AG09319 (cell line): ENCODE results near the gene CCR5AS.

ENCODE experiments used
- DNase-seq: peaks from one replicate; pipeline ENCODE4 v3.0.0-alpha.2; 2010; ENCODE audit warnings: low read depth; ENCODE audit errors: extremely low read depth
- TF ChIP-seq, protein P1 (sequence below): IDR thresholded peaks from 2 replicates; pipeline ENCODE4 v1.5.1; 2011; ENCODE audit warnings: low read depth, mild to moderate bottlenecking, inconsistent platforms, low read length, moderate library complexity

Gene CCR5AS

DNA sequence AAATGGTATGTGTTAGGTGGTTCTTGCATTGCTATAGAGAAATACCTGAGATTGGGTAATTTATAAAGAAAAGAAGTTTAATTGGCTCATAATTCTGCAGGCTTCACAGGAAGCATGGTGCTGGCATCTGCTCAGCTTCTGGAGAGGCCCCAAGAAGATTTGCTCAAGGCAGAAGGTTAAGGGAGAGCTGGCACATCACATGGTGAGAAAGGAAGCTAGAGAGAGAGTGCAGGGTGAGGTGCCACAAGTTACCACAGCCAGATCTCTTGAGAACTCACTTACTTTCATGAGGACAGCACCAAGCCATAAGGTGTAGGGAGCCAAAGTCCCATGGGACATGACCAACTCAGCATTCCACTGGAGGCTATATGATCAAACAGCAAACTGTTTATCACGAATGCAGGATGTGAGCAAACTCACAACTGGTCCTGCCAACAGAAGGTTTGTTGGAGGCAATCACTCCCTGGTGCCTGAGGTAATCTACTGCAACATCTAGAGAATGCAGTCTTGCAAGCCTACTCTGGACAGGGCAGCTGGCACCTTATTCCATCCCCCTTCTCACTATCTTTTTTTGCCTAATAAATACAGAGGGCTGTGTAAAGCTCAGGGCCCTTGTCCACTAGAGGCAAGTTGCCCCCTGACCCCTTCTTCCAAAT is 81.1 kb downstream of the CCR5AS start:
- no peak for DNase-seq
- TF ChIP-seq, protein P1, sequence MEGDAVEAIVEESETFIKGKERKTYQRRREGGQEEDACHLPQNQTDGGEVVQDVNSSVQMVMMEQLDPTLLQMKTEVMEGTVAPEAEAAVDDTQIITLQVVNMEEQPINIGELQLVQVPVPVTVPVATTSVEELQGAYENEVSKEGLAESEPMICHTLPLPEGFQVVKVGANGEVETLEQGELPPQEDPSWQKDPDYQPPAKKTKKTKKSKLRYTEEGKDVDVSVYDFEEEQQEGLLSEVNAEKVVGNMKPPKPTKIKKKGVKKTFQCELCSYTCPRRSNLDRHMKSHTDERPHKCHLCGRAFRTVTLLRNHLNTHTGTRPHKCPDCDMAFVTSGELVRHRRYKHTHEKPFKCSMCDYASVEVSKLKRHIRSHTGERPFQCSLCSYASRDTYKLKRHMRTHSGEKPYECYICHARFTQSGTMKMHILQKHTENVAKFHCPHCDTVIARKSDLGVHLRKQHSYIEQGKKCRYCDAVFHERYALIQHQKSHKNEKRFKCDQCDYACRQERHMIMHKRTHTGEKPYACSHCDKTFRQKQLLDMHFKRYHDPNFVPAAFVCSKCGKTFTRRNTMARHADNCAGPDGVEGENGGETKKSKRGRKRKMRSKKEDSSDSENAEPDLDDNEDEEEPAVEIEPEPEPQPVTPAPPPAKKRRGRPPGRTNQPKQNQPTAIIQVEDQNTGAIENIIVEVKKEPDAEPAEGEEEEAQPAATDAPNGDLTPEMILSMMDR = no peak

GRCh38 chr3:46324036-46324435 is 82.8 kb downstream of the CCR5AS start:
- TF ChIP-seq, protein P1 = no peak
- DNase-seq = no peak

DNA sequence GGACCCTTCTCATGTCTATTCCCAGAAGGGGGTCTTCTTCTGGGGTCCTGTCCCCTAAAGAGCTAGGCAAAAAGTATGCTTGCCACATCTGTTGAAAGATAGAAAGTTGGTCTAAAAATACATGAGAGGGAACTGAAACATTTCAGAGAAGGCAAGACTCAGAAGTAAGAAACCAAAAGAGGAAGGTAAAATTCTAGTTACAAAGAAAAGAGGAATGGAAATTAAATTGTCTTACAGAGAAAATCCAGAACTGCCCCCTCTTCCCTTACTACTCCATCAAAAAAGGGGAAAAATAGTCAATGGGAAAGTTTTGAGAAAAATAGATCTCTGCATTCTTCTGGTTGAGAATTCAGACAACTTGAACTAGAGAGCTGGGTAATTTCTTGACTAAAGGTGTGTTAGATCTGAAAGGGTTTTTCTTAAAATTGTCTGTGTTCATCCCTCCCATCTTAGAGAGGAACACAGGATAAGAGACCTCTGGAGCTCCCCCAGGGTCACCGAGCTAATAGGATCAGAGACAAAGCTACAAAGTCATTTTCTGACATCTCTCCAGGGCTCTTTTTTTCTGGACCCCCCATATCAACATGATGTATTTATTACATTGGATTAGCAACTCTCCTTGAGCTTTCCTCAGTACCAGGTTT is 85.3 kb downstream of the CCR5AS start:
- TF ChIP-seq, protein P1 = no peak
- DNase-seq = no peak

- DNase-seq = no peak
- TF ChIP-seq, protein P1 = no peak
These were observed 88.5 kb downstream of the CCR5AS start for GRCh38 chr3:46318207-46318927.

- TF ChIP-seq, protein P1 = no peak
These were observed 90.7 kb downstream of the CCR5AS start for GRCh38 chr3:46316206-46316605.

GRCh38 chr3:46314517-46314916 is 92.3 kb downstream of the CCR5AS start:
- TF ChIP-seq, protein P1 = no peak
- no peak for DNase-seq

More at GRCh38 chr3:46316206-46316605, 90.7 kb downstream of the CCR5AS start:
- DNase-seq = no peak
